ENCODE results near the gene GAS2L1.
"Not testable (repeated sequence)": the region's sequence is repeated elsewhere in the genome, so short reads cannot be mapped to it uniquely, and the experiment has no call there.

Gene GAS2L1

GRCh38 chr22:29344137-29344536 is 37.7 kb downstream of the GAS2L1 start:
- FAIRE-seq, result no peak

GRCh38 chr22:29344889-29345288 is 38.4 kb downstream of the GAS2L1 start:
- FAIRE-seq, result not testable (repeated sequence)

GRCh38 chr22:29345932-29346331 is 39.5 kb downstream of the GAS2L1 start:
- no peak for FAIRE-seq

DNA sequence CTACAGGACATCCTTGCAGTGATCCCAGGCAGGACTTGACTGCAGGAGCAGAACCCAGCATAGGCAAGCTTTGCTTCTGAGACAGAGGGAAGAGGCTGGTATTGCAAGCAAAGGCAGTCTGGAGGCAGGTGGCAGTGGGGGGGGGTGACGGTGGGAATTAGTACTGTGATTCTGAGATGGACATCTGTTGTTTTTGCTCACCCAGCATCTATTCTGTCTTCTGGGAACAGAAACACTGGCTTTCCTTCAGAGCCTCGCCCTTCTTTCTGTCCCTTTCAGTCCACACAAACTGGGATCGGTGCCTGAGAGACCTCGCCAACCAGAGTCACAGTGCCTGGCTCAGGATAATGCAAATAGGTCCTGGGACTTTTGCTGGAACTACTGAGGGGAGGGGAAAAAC is 40.2 kb downstream of the GAS2L1 start:
- no peak for FAIRE-seq

DNA sequence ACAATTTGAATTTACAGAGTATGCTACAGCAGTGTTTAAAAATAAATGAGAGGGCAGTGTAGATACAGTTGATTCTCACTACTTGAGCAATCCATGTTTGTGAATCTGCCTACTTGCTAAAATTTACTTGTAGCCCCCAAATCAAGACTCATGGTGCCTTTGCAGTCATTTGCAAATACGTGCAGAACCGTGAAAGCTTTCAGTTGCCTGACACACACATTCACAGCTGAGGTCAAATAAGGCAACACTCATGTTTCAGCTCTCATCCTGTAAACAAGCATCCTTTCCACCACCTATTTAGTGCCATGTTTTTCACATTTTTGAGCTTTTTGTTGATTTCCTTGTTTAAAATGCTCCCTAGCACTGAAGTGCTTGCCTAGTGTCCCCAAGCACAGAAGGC is 41.6 kb downstream of the GAS2L1 start:
- FAIRE-seq, result no peak

DNA sequence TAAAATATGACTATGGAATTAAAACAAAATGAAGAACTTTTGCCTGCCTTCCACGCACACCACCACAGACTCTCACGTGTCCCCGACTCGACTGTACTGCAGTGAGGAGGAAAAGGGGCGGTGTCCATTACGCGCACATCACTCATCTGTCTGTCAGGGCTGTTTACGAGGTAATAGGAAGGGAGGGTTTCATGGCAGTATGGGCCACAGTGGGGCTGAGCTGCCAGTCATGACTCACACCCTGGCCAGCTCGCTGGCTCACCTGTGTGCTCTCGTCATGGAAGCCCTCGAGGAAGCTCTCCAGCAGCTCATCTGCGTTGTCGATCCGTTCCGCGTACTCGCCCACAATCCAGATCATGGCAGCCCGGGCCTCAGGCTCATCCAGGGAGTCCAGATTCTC is 42.5 kb downstream of the GAS2L1 start:
- no peak for FAIRE-seq

DNA sequence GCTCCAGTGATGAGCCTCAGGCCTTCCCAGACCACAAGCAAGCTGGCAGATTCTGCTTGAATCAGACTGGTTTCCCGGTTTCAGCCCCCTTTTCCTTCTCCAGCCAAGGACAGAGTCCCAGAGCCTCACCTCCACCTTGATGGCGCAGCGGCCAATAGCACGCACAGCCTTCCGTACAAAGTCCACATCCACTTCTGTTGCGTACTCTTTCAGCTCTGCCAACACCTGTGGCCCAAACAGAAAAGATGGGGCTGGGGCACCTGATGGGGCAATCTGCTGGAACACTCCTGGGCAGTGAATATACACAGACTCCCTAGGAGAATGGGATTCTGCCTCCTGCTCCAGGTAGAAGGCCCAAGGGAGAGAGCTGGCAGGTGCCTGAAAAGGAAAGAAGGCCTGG is 44.6 kb downstream of the GAS2L1 start:
- no peak for FAIRE-seq

DNA sequence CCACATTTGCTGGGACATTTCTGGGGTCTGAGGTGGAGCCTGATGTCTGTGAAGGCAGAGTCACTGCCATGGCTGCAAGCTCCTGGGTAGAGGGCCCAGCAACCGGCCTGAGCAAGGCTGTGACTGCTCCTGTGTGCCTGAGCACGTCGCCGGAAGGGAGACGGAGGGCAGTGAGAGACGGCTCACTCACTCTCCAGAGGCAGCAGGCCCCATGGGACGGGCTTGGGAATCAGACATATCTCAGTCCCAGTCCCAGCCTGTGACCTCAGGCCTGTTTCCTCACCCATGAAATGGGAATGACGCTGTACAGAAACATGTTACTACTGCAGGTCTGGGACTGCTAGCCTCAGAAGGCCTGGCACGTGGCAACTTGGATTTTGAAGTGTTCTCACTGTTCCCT is 45.4 kb downstream of the GAS2L1 start:
- no peak for FAIRE-seq

DNA sequence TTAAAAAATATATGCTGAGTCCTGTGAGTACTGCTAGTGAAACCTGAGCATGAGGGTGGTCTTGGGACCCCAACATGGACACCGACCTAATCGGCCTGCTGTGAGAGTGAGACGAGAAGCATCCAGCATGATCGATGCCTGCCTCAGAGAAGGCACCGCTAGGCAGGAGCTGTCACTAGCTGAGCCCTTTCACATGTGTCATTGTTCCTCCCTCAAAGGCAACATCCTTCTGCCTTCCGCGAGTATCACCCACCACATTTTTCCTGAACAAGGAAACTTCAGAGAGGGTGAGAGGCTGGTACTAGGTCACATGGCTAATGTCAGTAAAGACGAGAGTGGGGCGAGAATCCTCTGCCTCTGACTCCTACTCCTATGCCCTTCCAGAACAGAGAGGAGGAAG is 46.3 kb downstream of the GAS2L1 start:
- FAIRE-seq, result no peak

GRCh38 chr22:29353286-29353685 is 46.8 kb downstream of the GAS2L1 start:
- no peak for FAIRE-seq

GRCh38 chr22:29353860-29354259 is 47.4 kb downstream of the GAS2L1 start:
- no peak for FAIRE-seq

DNA sequence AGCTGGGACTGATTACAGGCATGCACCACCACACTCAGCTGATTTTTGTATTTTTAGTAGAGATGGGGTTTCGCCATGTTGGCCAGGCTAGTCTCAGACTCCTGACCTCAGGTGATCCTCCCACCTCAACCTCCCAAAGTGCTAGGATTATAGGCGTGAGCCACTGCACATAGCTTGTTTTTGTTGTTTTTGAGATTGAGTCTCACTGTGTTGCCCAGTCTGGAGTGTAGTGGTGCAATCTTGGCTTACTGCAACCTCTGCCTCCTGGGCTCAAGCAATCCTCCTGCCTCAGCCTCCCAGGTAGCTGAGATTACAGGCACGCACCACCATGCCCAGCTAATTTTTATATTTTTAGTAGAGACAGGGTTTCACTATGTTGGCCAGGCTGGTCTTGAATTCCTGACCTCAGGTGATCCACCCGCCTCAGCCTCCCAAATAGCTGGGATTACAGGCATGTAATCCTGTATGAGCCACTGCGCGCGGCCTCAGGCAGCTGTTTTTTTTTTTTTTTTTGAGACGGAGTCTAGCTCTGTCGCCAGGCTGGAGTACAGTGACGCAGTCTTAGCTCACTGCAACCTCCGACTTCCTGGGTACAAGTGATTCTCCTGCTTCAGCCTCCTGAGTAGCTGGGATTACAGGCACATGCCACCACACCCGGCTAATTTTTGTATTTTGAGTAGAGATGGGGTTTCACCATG is 50.9 kb downstream of the GAS2L1 start:
- FAIRE-seq, result not testable (repeated sequence)

GRCh38 chr22:29359469-29359868 is 53.0 kb downstream of the GAS2L1 start:
- FAIRE-seq, result no peak
